LNCaP clone FGC (cell line): ENCODE results near the gene ALPP.

Source experiments
- DNase-seq: peaks from one replicate; pipeline ENCODE4 v3.0.0-alpha.2; 2011; ENCODE audit warnings: low read depth
- H3K4me3 ChIP-seq: 2 replicates; pipeline ENCODE4 v1.5.1; 2011; ENCODE audit warnings: mild to moderate bottlenecking, low read depth, low read length, control low read depth
- CTCF ChIP-seq: IDR thresholded peaks from 2 replicates; pipeline ENCODE4 v1.5.1; 2012; ENCODE audit warnings: mild to moderate bottlenecking; ENCODE audit not compliant: control insufficient read depth, insufficient read depth; ENCODE audit errors: extremely low read depth

ALPP gene

DNA sequence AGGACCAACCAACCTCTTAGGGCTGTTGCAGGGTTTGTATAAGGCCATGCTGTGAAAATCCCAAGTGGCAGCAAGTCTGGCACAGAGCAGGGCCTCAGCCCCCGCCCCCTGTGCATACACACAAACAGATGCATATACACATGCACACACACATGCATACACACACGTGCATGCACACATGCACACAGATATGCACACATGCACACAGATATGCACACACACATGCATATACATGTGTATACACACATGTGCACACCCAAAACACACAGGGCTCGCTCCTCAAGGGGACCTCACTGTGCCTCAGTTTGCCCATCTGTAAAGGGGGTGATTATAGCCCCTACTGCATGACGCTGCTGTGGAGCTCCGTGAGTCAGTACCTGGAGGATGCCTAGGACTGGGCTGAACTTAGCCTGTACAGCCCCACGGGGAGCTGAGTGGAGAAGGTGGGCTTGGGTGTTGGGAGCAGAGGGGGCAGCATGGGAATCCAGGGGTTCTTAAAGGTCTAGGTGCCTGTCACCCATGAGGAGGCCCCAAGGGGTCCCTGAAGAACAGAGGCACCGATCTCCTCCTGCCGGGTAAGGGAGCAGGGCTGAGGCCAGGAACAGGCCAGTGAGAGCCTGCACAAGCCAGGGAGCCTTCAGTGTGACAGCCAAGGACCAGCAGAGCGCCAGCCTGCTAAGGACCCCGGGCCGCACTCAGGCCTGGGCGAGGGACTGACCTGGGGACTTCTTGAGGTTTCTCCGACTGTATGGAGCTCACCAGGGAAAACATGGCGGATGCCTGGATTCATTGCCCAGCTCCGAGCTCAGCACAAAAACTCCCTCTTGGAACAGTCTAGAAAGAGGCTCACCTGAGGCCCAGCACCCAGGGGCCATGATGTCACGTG, 53.4 kb downstream of the ALPP start:
- no peak for DNase-seq
- no peak for TF ChIP-seq CTCF
- no peak overlapping the region for H3K4me3 ChIP-seq
